ENCODE results near the gene TNK1. TPM values are rescaled to one million over a fixed set of nuclear protein-coding genes. Genes with fewer than 3 reads are reported as not detected.
"Not testable (repeated sequence)": the region's sequence is repeated elsewhere in the genome, so short reads cannot be mapped to it uniquely, and the experiment has no call there.

TNK1 gene
- total RNA-seq (2021) = 0.90 and 1.1 TPM in 2 replicates
- Bru-seq, nascent RNA = not detected
- BruChase-seq, experiment 1, labeled RNA remaining after a 2-hour chase = percentile 17 among the genes with signal in this experiment
- percentile 19 among the genes with signal in this experiment for BruChase-seq, experiment 2, labeled RNA remaining after a 6-hour chase
- long read RNA-seq, partial matches to known transcripts = 3 of 3 reads
- long read RNA-seq, other reads (novel, unspliced or antisense) = 0 of 3 reads

- Histone ChIP-seq H3K36me3 (ENCODE audit: insufficient read depth, low read length, poor library complexity, severe bottlenecking) (no peaks in the 10 kb centered on the region), H3K4me3 (ENCODE audit: low read depth, low read length, poor library complexity, severe bottlenecking) (peak within 1 kb of the TSS; percentile 36), H3K9me3 (ENCODE audit: low read depth, low read length, poor library complexity, severe bottlenecking) (no peaks in the 10 kb centered on the region), H3K27me3 (replicated peaks; ENCODE audit: insufficient read depth, low read depth, low read length, poor library complexity) (no peaks in the 10 kb centered on the region), H3K27ac (ENCODE audit: low read depth, low read length, poor library complexity, severe bottlenecking) (no peak within 1 kb of the TSS), H3K4me1 (ENCODE audit: insufficient read depth, low read length, poor library complexity, severe bottlenecking) (no peaks in the 10 kb centered on the region)
- intact Hi-C loops (cut with micrococcal nuclease; ENCODE audit: unreplicated experiment) = no loop called here
- ChIA-PET CTCF (no interaction called here), POLR2A (ENCODE audit: low non-redundant PET) (interaction anchor here (0.5 kb wide), 1 partner anchor 334 kb away, joined by 5 read pairs; no protein-coding TSS in a partner anchor)
- no TSS peak for BruUV-seq (replicated peaks)
- no peak for TF ChIP-seq CTCF (conservative IDR thresholded peaks at IDR 0.05; ENCODE audit: low read depth, low read length)
- TF ChIP-seq EZH2 (IDR thresholded peaks at IDR 0.05; ENCODE audit: borderline replicate concordance, low read depth, low read length, poor library complexity, severe bottlenecking) = no peak
- no peak for DNase-seq (ENCODE audit: low spot score)
Measured at GRCh38 chr17:7380855-7381683, at the start of gene TNK1. TNK1 (plus strand) TSS chr17:7381089; CDS start chr17:7382927, 1,838 bp downstream.

GRCh38 chr17:7332111-7332510, 48.8 kb upstream of the TNK1 start:
- peaks cover 19% of the 10 kb centered on the region for H3K4me1 ChIP-seq (ENCODE audit: insufficient read depth, low read length, poor library complexity, severe bottlenecking)
- no peaks in the 10 kb centered on the region for H3K9me3 ChIP-seq (ENCODE audit: low read depth, low read length, poor library complexity, severe bottlenecking)
- no TSS peak for BruUV-seq (replicated peaks)
- no peaks in the 10 kb centered on the region for H3K36me3 ChIP-seq (ENCODE audit: insufficient read depth, low read length, poor library complexity, severe bottlenecking)
- DNase-seq (ENCODE audit: low spot score) = no peak
- H3K4me3 ChIP-seq (ENCODE audit: low read depth, low read length, poor library complexity, severe bottlenecking) = no peak overlapping the region
- POLR2A ChIA-PET (ENCODE audit: low non-redundant PET) = no interaction called here
- H3K27me3 ChIP-seq (replicated peaks; ENCODE audit: insufficient read depth, low read depth, low read length, poor library complexity) = no peaks in the 10 kb centered on the region
- intact Hi-C loops (cut with micrococcal nuclease; ENCODE audit: unreplicated experiment) = no loop called here
- CTCF ChIA-PET = no interaction called here
- no peak overlapping the region for H3K27ac ChIP-seq (ENCODE audit: low read depth, low read length, poor library complexity, severe bottlenecking)
- TF ChIP-seq EZH2 (IDR thresholded peaks at IDR 0.05; ENCODE audit: borderline replicate concordance, low read depth, low read length, poor library complexity, severe bottlenecking) = no peak
- no peak for TF ChIP-seq CTCF (conservative IDR thresholded peaks at IDR 0.05; ENCODE audit: low read depth, low read length)

GRCh38 chr17:7332600-7333069, 48.3 kb upstream of the TNK1 start:
- CTCF ChIA-PET; POLR2A ChIA-PET (ENCODE audit: low non-redundant PET); BruUV-seq (replicated peaks); H3K27me3 ChIP-seq (replicated peaks; ENCODE audit: insufficient read depth, low read depth, low read length, poor library complexity); H3K4me3 ChIP-seq (ENCODE audit: low read depth, low read length, poor library complexity, severe bottlenecking); H3K27ac ChIP-seq (ENCODE audit: low read depth, low read length, poor library complexity, severe bottlenecking); DNase-seq (ENCODE audit: low spot score); intact Hi-C loops (cut with micrococcal nuclease; ENCODE audit: unreplicated experiment); H3K36me3 ChIP-seq (ENCODE audit: insufficient read depth, low read length, poor library complexity, severe bottlenecking); H3K9me3 ChIP-seq (ENCODE audit: low read depth, low read length, poor library complexity, severe bottlenecking): not testable (repeated sequence)
- peaks cover 15% of the 10 kb centered on the region for H3K4me1 ChIP-seq (ENCODE audit: insufficient read depth, low read length, poor library complexity, severe bottlenecking)
